Activated gamma-delta T cell treated with Interleukin-2 at 50 U/mL for 16 hours (primary cell): ENCODE measurements around the gene MMAA.
A peak's percentile ranks its signal among the peaks of the same experiment; 100 is the strongest.
"Not testable (repeated sequence)": the region's sequence is repeated elsewhere in the genome, so short reads cannot be mapped to it uniquely, and the experiment has no call there.

Experiments used
- DNase-seq: peaks from one replicate; pipeline ENCODE4 v3.0.0-alpha.2; 2020

MMAA gene

GRCh38 chr4:145618932-145619638, at the start of gene MMAA:
Gene MMAA, plus strand, starts transcription at chr4:145619385. Its CDS starts 19,755 bp downstream, at chr4:145639140.
- peak; percentile 94 for DNase-seq

DNA sequence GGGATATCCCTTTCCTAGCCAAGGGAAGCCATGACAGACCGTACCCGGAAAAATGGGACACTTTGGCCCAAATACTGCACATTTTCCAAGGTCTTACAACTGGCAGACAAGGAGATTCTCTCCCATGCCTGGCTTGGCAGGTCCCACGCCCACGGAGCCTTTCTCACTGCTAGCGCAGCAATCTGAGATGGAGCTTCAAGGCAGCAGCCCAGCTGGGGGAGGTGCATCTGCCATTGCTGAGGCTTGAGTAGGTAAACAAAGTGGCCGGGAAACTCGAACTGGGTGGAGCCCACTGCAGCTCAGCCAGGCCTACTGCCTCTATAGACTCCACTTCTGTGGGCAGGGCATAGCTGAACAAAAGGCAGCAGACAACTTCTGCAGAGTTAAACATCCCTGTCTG, 44.6 kb upstream of the MMAA start:
- not testable (repeated sequence) for DNase-seq

GRCh38 chr4:145580906-145581305, 38.3 kb upstream of the MMAA start:
- DNase-seq, result no peak

DNA sequence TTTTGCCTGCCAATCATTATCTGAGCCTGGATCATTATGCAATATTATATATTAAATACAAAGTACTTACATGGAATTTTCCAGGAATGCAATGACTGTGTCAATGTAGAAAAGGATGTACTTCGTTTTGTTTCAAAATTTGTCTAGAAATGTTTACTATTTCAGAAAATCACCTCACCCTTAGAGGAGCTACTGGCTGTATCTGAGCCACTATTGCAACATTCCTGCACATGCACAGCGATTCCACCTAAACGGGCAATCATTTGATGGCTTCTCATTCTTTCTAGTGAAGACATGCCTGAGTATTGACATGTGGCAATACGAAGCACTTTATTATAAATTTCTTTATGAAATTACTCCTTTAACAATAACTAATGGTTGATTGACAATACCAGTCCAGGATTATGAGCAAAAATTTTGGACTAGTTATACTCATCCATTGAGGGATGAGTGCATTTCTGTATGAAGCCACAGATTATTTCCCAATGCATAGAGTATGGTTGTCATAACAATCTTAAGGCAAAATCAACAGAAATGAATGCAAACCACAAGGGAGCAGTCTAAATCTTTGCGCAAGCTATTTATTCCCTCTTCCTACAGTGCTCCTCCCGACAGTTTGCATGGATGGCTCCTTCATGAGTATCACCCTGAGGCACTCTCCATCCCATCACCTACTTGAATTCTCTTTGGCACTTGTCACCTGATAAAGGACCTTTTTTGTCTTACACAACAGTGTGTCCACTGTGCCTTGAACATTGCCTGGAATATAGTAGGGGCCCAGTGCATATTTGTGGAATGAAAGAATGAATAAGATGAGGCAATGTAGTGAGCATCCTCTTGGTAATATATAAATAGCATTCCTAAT, 35.8 kb upstream of the MMAA start:
- DNase-seq, result no peak

DNA sequence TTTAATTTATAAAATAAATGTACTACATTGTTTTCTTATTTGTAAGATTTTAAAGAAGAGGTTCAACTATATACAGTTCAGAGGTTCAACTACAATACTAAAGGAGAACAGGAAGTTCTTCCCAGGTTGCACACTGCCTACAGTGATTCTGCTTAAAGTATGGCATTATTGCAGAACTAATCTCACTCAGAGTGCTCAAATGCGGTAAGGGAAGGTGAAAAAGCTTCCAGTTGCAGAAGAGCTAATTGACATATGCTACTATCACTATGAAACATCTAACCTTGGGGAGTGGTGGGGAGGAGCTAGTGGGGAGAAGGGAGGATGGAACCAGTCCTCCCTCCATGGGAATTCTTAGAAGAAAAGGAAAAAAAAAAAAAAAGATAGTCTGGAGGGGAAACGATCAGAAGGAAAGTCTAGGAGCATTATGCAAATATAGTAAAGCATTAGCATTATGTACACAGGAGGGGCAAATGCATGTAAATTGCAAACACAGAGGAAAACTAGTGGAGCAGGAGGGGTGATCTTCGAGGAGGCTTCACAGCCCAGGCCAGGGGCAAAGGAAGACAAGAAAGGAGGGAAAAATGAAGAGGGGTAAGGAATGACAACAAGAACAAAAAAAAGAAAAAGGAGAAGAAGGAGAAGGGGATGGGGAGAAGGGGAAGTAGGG, 32.0 kb upstream of the MMAA start:
- DNase-seq, result no peak

- DNase-seq, result not testable (repeated sequence)
Measured at GRCh38 chr4:145589381-145589780, 29.8 kb upstream of the MMAA start.

DNA sequence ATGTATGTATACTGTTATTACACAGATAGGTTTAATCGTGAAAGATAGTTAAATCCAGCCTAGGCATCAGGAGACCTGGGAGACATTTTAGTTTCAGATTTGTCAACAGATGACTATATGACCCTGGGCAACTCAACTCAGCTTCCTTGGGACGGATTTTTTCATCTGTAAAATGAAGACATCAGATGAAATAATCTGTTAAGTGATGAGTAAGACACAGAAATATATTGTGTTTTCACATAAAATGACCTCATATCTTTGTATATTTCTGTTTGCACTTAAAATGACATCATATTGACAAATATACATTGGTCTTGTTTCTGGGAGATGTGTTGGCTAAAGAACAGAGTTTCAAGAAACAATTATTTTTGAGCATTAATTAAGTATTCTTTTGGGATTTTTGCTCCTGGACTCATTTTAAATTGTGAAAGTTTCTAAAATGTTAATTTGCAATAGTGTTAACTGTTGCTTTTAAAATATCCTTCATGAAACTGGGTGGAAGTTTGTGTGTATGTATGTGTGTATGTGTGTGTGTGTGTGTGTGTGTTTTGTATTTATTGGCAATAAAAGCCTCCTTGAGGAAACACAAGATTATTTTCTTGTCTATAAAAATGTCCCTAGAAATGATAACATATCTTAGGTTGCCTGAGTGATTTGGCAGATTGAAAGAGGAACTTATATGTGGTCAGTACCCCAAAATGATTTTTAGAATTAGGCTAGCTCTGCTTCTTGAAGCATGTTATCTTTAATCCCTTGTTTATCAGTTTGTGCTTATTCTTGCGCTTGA, 29.1 kb upstream of the MMAA start:
- no peak for DNase-seq

DNA sequence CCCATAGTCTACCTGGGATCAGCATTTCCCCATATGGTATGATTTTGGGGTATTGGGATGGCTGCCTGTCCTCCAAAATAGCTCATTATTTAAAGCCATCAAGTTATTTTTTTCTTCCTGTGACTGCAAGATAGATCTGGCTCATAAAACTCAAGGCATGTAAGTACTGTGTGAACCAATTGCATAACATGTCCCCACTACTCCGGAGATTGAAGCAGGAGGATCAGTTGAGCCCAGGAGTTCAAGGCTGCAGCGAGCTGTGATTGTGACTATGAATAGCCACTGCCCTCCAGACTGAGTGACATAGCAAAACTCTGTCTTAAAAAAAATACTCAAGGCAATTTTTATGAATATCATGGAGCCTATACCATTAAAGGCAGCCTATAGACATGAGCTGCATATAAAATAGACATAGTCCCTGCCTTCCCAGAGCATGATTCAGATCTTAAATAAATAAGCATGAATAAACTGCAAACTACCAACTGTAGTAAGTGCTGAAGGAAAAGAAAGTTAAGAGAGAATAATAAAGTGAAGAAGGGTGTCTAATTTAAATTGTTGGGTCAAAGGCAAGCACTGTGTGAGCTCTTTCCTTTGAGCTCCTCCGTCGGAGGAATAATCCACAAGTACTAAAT, 16.9 kb upstream of the MMAA start:
- no peak for DNase-seq

- DNase-seq, result no peak
Measured at GRCh38 chr4:145605941-145606340, 13.2 kb upstream of the MMAA start.

DNA sequence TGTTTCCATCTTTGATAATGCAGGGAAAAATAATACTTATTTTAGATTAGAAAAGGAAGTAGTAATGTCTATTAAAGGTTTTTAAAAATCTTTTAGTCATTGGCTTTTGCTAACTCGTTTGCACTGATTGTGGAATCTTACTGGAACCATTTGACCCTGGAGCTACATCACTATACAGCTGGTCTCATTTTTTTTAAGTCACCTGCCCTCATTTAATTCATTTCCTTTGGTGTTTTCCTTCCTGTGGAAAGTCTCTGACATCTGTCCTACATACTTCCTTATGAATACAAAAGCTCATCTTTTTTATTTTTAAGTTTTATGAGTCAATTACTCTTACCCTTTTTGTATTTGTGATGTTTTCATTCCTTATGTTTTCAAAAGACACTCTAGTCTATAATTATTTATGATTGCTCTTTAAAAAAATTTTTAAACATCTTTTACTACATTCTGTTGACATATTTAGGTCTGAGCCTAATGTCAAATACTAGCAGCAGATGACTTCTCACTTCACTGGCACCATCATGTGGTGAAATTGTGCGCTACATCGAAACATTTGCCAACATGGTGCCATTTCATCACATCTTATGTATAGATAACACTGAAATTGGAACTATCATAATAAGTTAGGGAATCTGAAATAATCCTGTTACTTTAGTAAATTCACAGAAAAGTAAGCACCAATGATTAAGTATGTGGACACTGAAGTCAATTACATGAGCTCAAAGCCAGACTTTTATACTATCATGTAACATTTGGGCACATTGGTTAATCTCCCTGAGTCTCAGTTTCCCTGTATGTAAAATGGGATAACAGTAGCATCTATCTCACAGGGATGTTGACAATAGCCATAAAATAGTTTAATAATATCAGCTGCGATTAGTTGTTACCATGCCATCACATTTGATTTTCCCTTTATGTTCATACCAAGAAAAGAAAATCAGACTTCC, 9.4 kb upstream of the MMAA start:
- peak; percentile 54 for DNase-seq

- no peak for DNase-seq
Measured at GRCh38 chr4:145613566-145614232, 5.5 kb upstream of the MMAA start.

GRCh38 chr4:145614233-145614610, 5.0 kb upstream of the MMAA start:
- no peak for DNase-seq

- DNase-seq, result no peak
Measured at GRCh38 chr4:145618210-145618931, 814 bp upstream of the MMAA start.

DNA sequence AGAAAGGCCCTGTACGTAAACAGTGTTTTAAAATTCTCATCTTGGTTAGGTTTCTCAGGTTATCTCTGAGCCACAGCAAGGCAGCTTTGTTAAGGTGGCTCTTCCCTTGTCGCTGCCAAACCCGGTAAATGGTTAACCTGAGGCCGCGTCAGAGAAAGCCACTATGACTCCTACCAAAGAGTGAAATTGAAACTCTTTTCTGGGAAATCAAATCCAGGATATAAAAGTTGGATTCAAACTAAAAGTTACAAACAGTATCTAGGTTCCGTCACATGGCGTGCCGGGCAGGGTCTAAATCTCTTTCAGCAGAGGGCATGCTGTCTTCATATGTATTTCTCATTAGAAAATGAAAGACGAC, 433 bp downstream of the MMAA start:
- DNase-seq, result peak; percentile 24

DNA sequence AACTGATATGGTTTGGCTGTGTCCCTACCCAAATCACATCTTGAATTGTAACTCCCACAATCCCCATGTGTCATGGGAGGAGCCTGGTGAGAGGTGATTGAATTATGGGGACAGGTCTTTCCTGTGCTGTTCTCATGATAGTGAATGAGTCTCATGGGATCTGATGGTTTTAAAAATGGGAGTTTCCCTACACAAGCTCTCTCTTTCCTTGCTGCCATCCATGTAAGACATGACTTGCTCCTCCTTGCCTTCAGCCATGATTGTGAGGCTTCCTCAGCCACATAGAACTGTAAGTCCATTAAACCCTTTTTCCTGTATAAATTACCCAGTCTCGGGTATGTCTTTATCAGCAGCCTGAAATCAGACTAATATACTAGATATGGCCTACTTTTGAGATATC, 2.9 kb downstream of the MMAA start:
- DNase-seq, result not testable (repeated sequence)

DNA sequence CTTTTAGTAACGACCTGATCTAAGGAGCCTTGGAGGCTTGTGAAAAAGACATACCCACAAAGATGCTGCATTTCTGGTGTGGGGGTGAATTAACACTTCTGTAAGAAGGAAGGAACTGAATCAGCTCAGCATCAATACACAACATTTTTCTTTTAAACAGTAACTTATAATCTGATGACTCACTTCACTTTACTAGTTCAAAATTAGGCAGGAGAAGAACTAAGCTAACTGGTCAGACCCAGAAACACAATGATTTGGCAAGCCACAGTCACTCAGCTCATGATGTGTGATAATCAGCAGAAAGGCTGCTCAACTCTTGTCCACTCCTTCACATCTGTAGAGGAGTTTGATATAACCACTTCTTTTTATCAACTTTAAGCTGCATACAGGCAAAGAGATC, 4.6 kb downstream of the MMAA start:
- DNase-seq, result no peak

GRCh38 chr4:145625677-145626622, 6.8 kb downstream of the MMAA start:
- no peak for DNase-seq

GRCh38 chr4:145626623-145626982, 7.4 kb downstream of the MMAA start:
- no peak for DNase-seq

- no peak for DNase-seq
Measured at GRCh38 chr4:145635117-145635516, 15.9 kb downstream of the MMAA start.
